K562 (cell line): ENCODE data around the gene MYRFL. TPM values are rescaled to one million over a fixed set of nuclear protein-coding genes. Genes with fewer than 3 reads are reported as not detected.

Experiments used
- ATAC-seq: fragments of 200-7000 bp; cut with Tn5 transposase; 3 replicates; pipeline ENCODE4 v1.9.1; 2020; ENCODE audit warnings: moderate library complexity
- BruUV-seq: library from RNA; stranded (reverse); fragments of 400-500 nt; replicated peaks from 2 replicates; lab custom pipeline; 2021; lab: Mats Ljungman, UMichigan
- CTCF ChIA-PET: fragments of 300-600 bp; formaldehyde crosslinking; extraction: SDS; loops from one replicate; lab custom pipeline; 2021; ENCODE audit warnings: low intra/inter-chr PET ratio; lab: Yijun Ruan, JAX
- POLR2A ChIA-PET: fragments of 300-600, 350-650 bp; sonication (Branson Sonifier 250); formaldehyde crosslinking; extraction: SDS; loops from one replicate; lab custom pipeline; 2021; ENCODE audit warnings: antibody characterized with exemption, inconsistent platforms; lab: Yijun Ruan, JAX
- DNase-seq, 4 experiments: peaks; one replicate each; pipeline versions ENCODE4 v3.0.0 to v3.0.0-alpha.2; 2011 to 2018; ENCODE audit warnings: low spot score in 3 of 4, mixed read lengths in 3 of 4; ENCODE audit errors: extremely low read depth in 1 of 4
- FAIRE-seq: peaks from 2 replicates; lab custom pipeline; 2011; peaks lifted over from hg19 to GRCh38; lab: Jason Lieb, UNC
- H2AFZ ChIP-seq: 2 replicates; pipeline ENCODE4 v1.6.0; 2011; ENCODE audit warnings: low read depth, low read length, control low read depth, inconsistent platforms
- H3K27ac ChIP-seq: fragments of 200-600 bp; 3 replicates; pipeline ENCODE4 v1.8.0; 2011; ENCODE audit warnings: low read depth, mild to moderate bottlenecking, control low read depth, inconsistent platforms, low read length, moderate library complexity, mixed read lengths; ENCODE audit errors: extremely low read depth
- H3K27me3 ChIP-seq, 2 experiments: fragments of 300-600 bp in 1 of 2; 2 replicates in 1 of 2; 3 replicates in 1 of 2; pipeline versions ENCODE4 v1.6.0 to v1.8.0; 2011; ENCODE audit warnings: inconsistent platforms in 2 of 2, low read length in 2 of 2, mild to moderate bottlenecking in 1 of 2, mixed read lengths in 1 of 2, moderate library complexity in 1 of 2; ENCODE audit not compliant: control insufficient read depth in 2 of 2, insufficient read depth in 2 of 2
- H3K36me3 ChIP-seq: fragments of 300-600 bp; 3 replicates; pipeline ENCODE4 v1.8.0; 2011; ENCODE audit warnings: mild to moderate bottlenecking, low read length, inconsistent platforms; ENCODE audit not compliant: control insufficient read depth, insufficient read depth
- H3K4me1 ChIP-seq, 2 experiments: fragments of 200-600 bp in 1 of 2; replicated peaks in 1 of 2; 2 replicates in 1 of 2; 3 replicates in 1 of 2; pipeline versions ENCODE4 v1.5.1 to v1.8.0; 2011; ENCODE audit warnings: inconsistent platforms in 2 of 2, low read length in 2 of 2, mild to moderate bottlenecking in 1 of 2, mixed read lengths in 1 of 2, moderate library complexity in 1 of 2; ENCODE audit not compliant: control insufficient read depth in 2 of 2, insufficient read depth in 2 of 2
- H3K4me2 ChIP-seq: 2 replicates; pipeline ENCODE4 v1.6.1; 2011; ENCODE audit warnings: low read length, control low read depth, inconsistent platforms, mixed read lengths; ENCODE audit not compliant: insufficient read depth
- H3K4me3 ChIP-seq: fragments of 200-600 bp; sonication (generic), shearing (Covaris generic); 2 replicates; pipeline ENCODE4 v1.5.1; 2016; ENCODE audit warnings: control low read depth, inconsistent platforms
- H3K79me2 ChIP-seq: fragments of 200-600 bp; 3 replicates; pipeline ENCODE4 v1.8.0; 2011; ENCODE audit warnings: low read length, inconsistent platforms; ENCODE audit not compliant: control insufficient read depth, insufficient read depth
- H3K9ac ChIP-seq, 2 experiments: 2 replicates each; pipeline versions ENCODE4 v1.6.0 to v1.6.1; 2011; ENCODE audit warnings: low read depth in 2 of 2, low read length in 2 of 2, control low read depth in 1 of 2, inconsistent platforms in 1 of 2, mild to moderate bottlenecking in 1 of 2, mixed read lengths in 1 of 2; ENCODE audit not compliant: insufficient read depth in 1 of 2
- H3K9me1 ChIP-seq: one replicate; pipeline ENCODE4 v1.6.0; 2011; ENCODE audit warnings: inconsistent platforms, mild to moderate bottlenecking, low read length, moderate library complexity; ENCODE audit not compliant: control insufficient read depth, insufficient read depth
- H3K9me3 ChIP-seq: replicated peaks from 2 replicates; pipeline ENCODE4 v1.5.1; 2011; ENCODE audit warnings: low read depth, low read length, inconsistent platforms; ENCODE audit not compliant: control insufficient read depth, insufficient read depth
- H4K20me1 ChIP-seq: replicated peaks from 2 replicates; pipeline ENCODE4 v1.6.1; 2011; ENCODE audit warnings: low read length, inconsistent platforms, mixed read lengths; ENCODE audit not compliant: control insufficient read depth, insufficient read depth
- CXXC5 ChIP-seq: fragments of 250-450 bp; sonication (Bioruptor Pico); IDR thresholded peaks from 2 replicates; pipeline ENCODE4 v1.8.0; 2022; ENCODE audit warnings: inconsistent platforms, mild to moderate bottlenecking, moderate library complexity
- DDX20 ChIP-seq: fragments of 450-650 bp; IDR thresholded peaks from 2 replicates; pipeline ENCODE4 v1.6.1; 2016; ENCODE audit warnings: missing genetic modification characterization, low read depth, mild to moderate bottlenecking, missing compliant biosample characterization, moderate library complexity
- DMBX1 ChIP-seq: fragments of 250-450 bp; sonication (Bioruptor Pico); IDR thresholded peaks from 2 replicates; pipeline ENCODE4 v1.8.0; 2022; ENCODE audit warnings: inconsistent platforms, mild to moderate bottlenecking, moderate library complexity, borderline replicate concordance
- ESRRA ChIP-seq: fragments of 450-650 bp; IDR thresholded peaks from 2 replicates; pipeline ENCODE4 v1.6.1; 2014; ENCODE audit warnings: low read depth, mild to moderate bottlenecking, moderate library complexity, borderline replicate concordance
- ETV6 ChIP-seq, 3 experiments: fragments of 150-350 bp in 1 of 3; sonication (generic) in 1 of 3; formaldehyde crosslinking in 1 of 3; IDR thresholded peaks; 2 replicates each; pipeline versions ENCODE4 v1.6.1 to v1.8.0; 2014 to 2022; ENCODE audit warnings: borderline replicate concordance in 2 of 3, low read depth in 2 of 3, antibody characterized with exemption in 1 of 3, low read length in 1 of 3, mild to moderate bottlenecking in 1 of 3, missing genetic modification reagents in 1 of 3
- HMG20B ChIP-seq: fragments of 250-450 bp; sonication (Bioruptor Pico); IDR thresholded peaks from 2 replicates; pipeline ENCODE4 v1.5.0; 2021; ENCODE audit warnings: mild to moderate bottlenecking
- KLF13 ChIP-seq: fragments of 450-650 bp; IDR thresholded peaks from 2 replicates; pipeline ENCODE4 v1.6.1; 2016; ENCODE audit warnings: missing genetic modification characterization, low read depth, mild to moderate bottlenecking, missing compliant biosample characterization, moderate library complexity, borderline replicate concordance
- MEIS2 ChIP-seq: fragments of 450-650 bp; IDR thresholded peaks from 2 replicates; pipeline ENCODE4 v1.6.1; 2014; ENCODE audit warnings: mild to moderate bottlenecking; ENCODE audit not compliant: partially characterized antibody
- MTF1 ChIP-seq: fragments of 250-450 bp; sonication (Bioruptor Pico); IDR thresholded peaks from 2 replicates; pipeline ENCODE4 v1.9.0; 2021; ENCODE audit warnings: moderate library complexity, mild to moderate bottlenecking, inconsistent platforms, borderline replicate concordance
- NCOA4 ChIP-seq: fragments of 450-650 bp; IDR thresholded peaks from 2 replicates; pipeline ENCODE4 v1.6.1; 2018; ENCODE audit warnings: mild to moderate bottlenecking; ENCODE audit not compliant: partially characterized antibody
- RB1 ChIP-seq: fragments of 450-650 bp; IDR thresholded peaks from 2 replicates; pipeline ENCODE4 v1.6.1; 2017; ENCODE audit warnings: low read depth, mild to moderate bottlenecking
- RUNX1 ChIP-seq: sonication (generic); IDR thresholded peaks from 2 replicates; pipeline ENCODE4 v1.6.1; 2016; ENCODE audit warnings: antibody characterized with exemption, low read depth
- TARDBP ChIP-seq: fragments of 450-650 bp; IDR thresholded peaks from 2 replicates; pipeline ENCODE4 v1.6.1; 2016
- ZC3H8 ChIP-seq: fragments of 450-650 bp; IDR thresholded peaks from 2 replicates; pipeline ENCODE4 v1.6.1; 2017
- ZNF561 ChIP-seq: fragments of 450-650 bp; formaldehyde crosslinking; conservative IDR thresholded peaks from 2 replicates; pipeline ENCODE4 v1.4.0; 2020; ENCODE audit warnings: mild to moderate bottlenecking, moderate library complexity
- ZNF668 ChIP-seq: fragments of 250-450 bp; sonication (Bioruptor Pico); IDR thresholded peaks from 2 replicates; pipeline ENCODE4 v1.8.0; 2022; ENCODE audit warnings: mild to moderate bottlenecking, inconsistent platforms
- WGBS: fragments of 100-300 bp; shearing (Covaris generic); methylation state at CpG from one replicate; pipeline ENCODE4 v1.1.6; 2016; ENCODE audit warnings: low coverage, mixed read lengths; ENCODE audit not compliant: insufficient coverage; ENCODE audit errors: missing lambda C conversion rate; 5-methylcytosine and 5-hydroxymethylcytosine counted together
- in situ Hi-C: fragments of 300-500 bp; cut with MboI; formaldehyde crosslinking; loops from 4 replicates; pipeline ENCODE4 v1.15.0; 2018; ENCODE audit warnings: inconsistent platforms, mixed read lengths
- intact Hi-C: fragments of 100-400 bp; cut with micrococcal nuclease; formaldehyde crosslinking; loops from 2 replicates; pipeline ENCODE4 v1.14.2; 2022
- polyA plus RNA-seq, 8 experiments: library from polyadenylated mRNA; depleted of rRNA in 4 of 8; stranded (reverse) in 5 of 8; unstranded in 3 of 8; fragments of >200 nt; fragmentation: Nextera tagmentation in 2 of 8; fragmentation: Illumina TruSeq in 1 of 8; extraction: Ambion mirVana in 2 of 8; extraction: Trizol in 1 of 8; gene quantifications; 2 replicates each; pipeline versions ENCODE4 v1.2.1 to v1.2.3, GENCODE V29; 2011 to 2014; ENCODE audit warnings: inconsistent platforms in 1 of 8, missing spikeins in 1 of 8
- total RNA-seq, 7 experiments: library from RNA; depleted of rRNA in 6 of 7; stranded (reverse); fragments of >200 nt in 6 of 7; fragmentation: Illumina TruSeq in 2 of 7; extraction: Trizol in 2 of 7; gene quantifications; 2 replicates each; pipeline versions ENCODE4 v1.2.1 to v1.2.3, GENCODE V29; 2011 to 2021; ENCODE audit warnings: low replicate concordance in 1 of 7

MYRFL gene
- total and polyA plus RNA-seq, 9 of the 15 experiments (the other 6 are each of a cell fraction or from before 2014, with no cell fraction given): not detected

DNA sequence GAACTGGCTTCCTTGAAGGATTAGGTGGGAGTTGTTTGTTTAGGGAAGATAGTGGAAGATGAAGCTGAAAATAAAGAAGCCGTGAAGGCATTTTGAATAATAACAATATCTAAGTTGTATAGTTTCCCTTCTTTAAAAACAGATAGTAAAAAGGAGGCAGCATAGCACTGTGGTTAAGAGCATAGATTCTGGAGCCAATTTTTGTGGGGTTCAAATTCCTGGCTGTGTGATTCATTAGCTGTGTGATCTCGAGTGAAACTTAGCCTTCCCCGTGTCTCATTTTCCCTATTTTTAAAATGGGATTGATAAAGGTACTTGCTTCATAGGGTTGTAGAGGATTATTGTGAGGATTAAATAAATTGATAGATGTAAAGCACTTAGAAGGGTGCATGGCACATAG is 104.5 kb downstream of the MYRFL start:
- WGBS: 0% methylated on average over 3 of the region's 3 CpGs
- POLR2A ChIA-PET: interaction anchor here (1.5 kb wide), 1 partner anchor 9 kb away, joined by 3 read pairs; no protein-coding TSS in a partner anchor
- FAIRE-seq: no peak
- no peaks in the 10 kb centered on the region for H3K36me3 ChIP-seq
- no TSS peak for BruUV-seq
- no peak for DNase-seq
- TF ChIP-seq TARDBP (no peak), ZNF561 (CRISPR knock-in tag) (no peak), KLF13 (no peak), MTF1 (no peak), NCOA4 (no peak), ZNF668 (CRISPR knock-in tag) (no peak), ZC3H8 (no peak), HMG20B (no peak), ESRRA (no peak), DMBX1 (CRISPR knock-in tag) (no peak), ETV6 (IDR thresholded peaks at IDR 0.05; ENCODE audit: borderline replicate concordance in 1 of 2, low read depth in 2 of 2, low read length in 1 of 2) (no peak), ETV6 (CRISPR knock-in tag; IDR thresholded peaks at IDR 0.05; ENCODE audit: borderline replicate concordance) (no peak), RUNX1 (no peak), DDX20 (tag) (no peak), CXXC5 (CRISPR knock-in tag) (no peak), MEIS2 (no peak), RB1 (no peak)
- no peaks in the 10 kb centered on the region for H3K79me2 ChIP-seq
- H3K27me3 ChIP-seq: peaks cover 0 to 6% of the 10 kb centered on the region in 2 experiments; a peak in 3 of 5 replicates
- H3K9ac ChIP-seq: no peak overlapping the region
- no peak overlapping the region for H3K4me2 ChIP-seq
- in situ Hi-C loops (no loop called here), intact Hi-C loops (no loop called here)
- no peak for ATAC-seq
- H4K20me1 ChIP-seq: no peaks in the 10 kb centered on the region
- H3K4me1 ChIP-seq: no peaks in the 10 kb centered on the region
- CTCF ChIA-PET: no interaction called here
- H3K27ac ChIP-seq: no peak overlapping the region
- no peaks in the 10 kb centered on the region for H3K9me3 ChIP-seq
- no peaks in the 10 kb centered on the region for H3K9me1 ChIP-seq
- no peak overlapping the region for H3K4me3 ChIP-seq
- H2AFZ ChIP-seq: no peak overlapping the region
